ENCODE results near the gene SHB. TPM values are rescaled to one million over a fixed set of nuclear protein-coding genes. Genes with fewer than 3 reads are reported as not detected.

Gene SHB
- total RNA-seq, 2 donors from 2014 or later, result 25.2 to 29.3 TPM

- no peak for TF ChIP-seq CTCF (IDR thresholded peaks at IDR 0.05)
- no peak for TF ChIP-seq POLR2A (IDR thresholded peaks at IDR 0.05)
- H3K36me3 ChIP-seq (replicated peaks in 1 of 2; ENCODE audit: insufficient read depth in 1 of 2, low read depth in 2 of 2), result no peaks in the 10 kb centered on the region
- 89% methylated on average over 21 of the region's 21 CpGs for WGBS, 2 donors
- peaks cover 87% of the 10 kb centered on the region for H3K4me1 ChIP-seq
- no peaks in the 10 kb centered on the region for H3K9me3 ChIP-seq
- intact Hi-C loops (cut with DNase I), result no loop called here
- DNase-seq (no peak), ATAC-seq (no peak)
- H3K27ac ChIP-seq, result peak overlapping the region in 3 of 4 donors; percentile 19 to 52 (median 47)
- H3K27me3 ChIP-seq, result no peaks in the 10 kb centered on the region
- no peak overlapping the region for H3K4me3 ChIP-seq
These were observed 28.9 kb downstream of the SHB start for GRCh38 chr9:38039907-38040682.

- DNase-seq (no peak), ATAC-seq (no peak)
- Histone ChIP-seq H3K9me3 (no peaks in the 10 kb centered on the region), H3K4me1 (peaks cover 85% of the 10 kb centered on the region), H3K27me3 (no peaks in the 10 kb centered on the region), H3K4me3 (no peak overlapping the region), H3K27ac (peak overlapping the region in 3 of 4 donors; percentile 19 to 52 (median 47)), H3K36me3 (replicated peaks in 1 of 2; ENCODE audit: insufficient read depth in 1 of 2, low read depth in 2 of 2) (no peaks in the 10 kb centered on the region)
- 59 to 61% methylated on average over 13 to 16 of the region's 16 CpGs for WGBS, 2 donors
- intact Hi-C loops (cut with DNase I), result no loop called here
- no peak for TF ChIP-seq CTCF (IDR thresholded peaks at IDR 0.05)
- no peak for TF ChIP-seq POLR2A (IDR thresholded peaks at IDR 0.05)
These were observed 29.7 kb downstream of the SHB start for GRCh38 chr9:38039090-38039906.

- no peak for ATAC-seq
These were observed 30.5 kb downstream of the SHB start for GRCh38 chr9:38038307-38039089.

GRCh38 chr9:38037981-38038306 lies 31.1 kb downstream of the SHB start:
- TF ChIP-seq POLR2A (IDR thresholded peaks at IDR 0.05) (no peak), CTCF (IDR thresholded peaks at IDR 0.05) (no peak)
- DNase-seq (no peak), ATAC-seq (no peak)
- Histone ChIP-seq H3K36me3 (replicated peaks in 1 of 2; ENCODE audit: insufficient read depth in 1 of 2, low read depth in 2 of 2) (no peaks in the 10 kb centered on the region), H3K27ac (peak overlapping the region in 3 of 4 donors; percentile 19 to 52 (median 47)), H3K4me3 (no peak overlapping the region), H3K4me1 (peaks cover 84% of the 10 kb centered on the region), H3K9me3 (no peaks in the 10 kb centered on the region), H3K27me3 (no peaks in the 10 kb centered on the region)
- intact Hi-C loops (cut with DNase I), result no loop called here
- WGBS, 2 donors, result 95 to 100% methylated on average over 5 of the region's 5 CpGs

More at GRCh38 chr9:38038307-38039089, 30.5 kb downstream of the SHB start:
- Histone ChIP-seq H3K4me1 (peaks cover 84% of the 10 kb centered on the region), H3K36me3 (replicated peaks in 1 of 2; ENCODE audit: insufficient read depth in 1 of 2, low read depth in 2 of 2) (no peaks in the 10 kb centered on the region), H3K9me3 (no peaks in the 10 kb centered on the region), H3K4me3 (no peak overlapping the region), H3K27me3 (no peaks in the 10 kb centered on the region), H3K27ac (peak overlapping the region in 3 of 4 donors; percentile 19 to 52 (median 47))
- TF ChIP-seq POLR2A (IDR thresholded peaks at IDR 0.05), result no peak
- no peak for TF ChIP-seq CTCF (IDR thresholded peaks at IDR 0.05)
- DNase-seq, result no peak
- 48 to 64% methylated on average over 15 of the region's 15 CpGs for WGBS, 2 donors
- intact Hi-C loops (cut with DNase I), result no loop called here

Data from body of pancreas (tissue), 4 donors.